SK-N-SH (cell line): ENCODE measurements around the gene PDE4D. TPM values are rescaled to one million over a fixed set of nuclear protein-coding genes. Genes with fewer than 3 reads are reported as not detected.

ENCODE experiments used
- CTCF ChIA-PET: fragments of 300-600, 350-600 bp; formaldehyde crosslinking; extraction: SDS; loops from one replicate; lab custom pipeline; 2021; lab: Yijun Ruan, JAX
- POLR2A ChIA-PET: fragments of 350-600 bp; sonication (Branson Sonifier 250); formaldehyde crosslinking; extraction: SDS; loops from one replicate; lab custom pipeline; 2020; ENCODE audit warnings: antibody characterized with exemption, inconsistent platforms; lab: Yijun Ruan, JAX
- DNase-seq: peaks from one replicate; pipeline ENCODE4 v3.0.0; 2012
- H2AFZ ChIP-seq: fragments of 200-600 bp; sonication (generic); 2 replicates; pipeline ENCODE4 v1.8.1; 2016; ENCODE audit warnings: antibody characterized with exemption, mild to moderate bottlenecking, low read depth
- H3F3A ChIP-seq: fragments of 200-600 bp; sonication (generic); replicated peaks from 2 replicates; pipeline ENCODE3; 2016; ENCODE audit warnings: antibody characterized with exemption, mild to moderate bottlenecking; ENCODE audit not compliant: insufficient read depth
- H3K27ac ChIP-seq, 2 experiments: fragments of 200-500 bp in 1 of 2; fragments of 200-600 bp in 1 of 2; sonication (Bioruptor generic) in 1 of 2; sonication (generic), shearing (Covaris generic) in 1 of 2; 2 replicates each; pipeline versions ENCODE4 v1.5.1 to v1.6.1; 2014 to 2016; ENCODE audit warnings: low read depth in 2 of 2, inconsistent platforms in 1 of 2, low read length in 1 of 2, mild to moderate bottlenecking in 1 of 2, mixed read lengths in 1 of 2
- H3K27me3 ChIP-seq: fragments of 200-600 bp; sonication (generic), shearing (Covaris generic); 2 replicates; pipeline ENCODE4 v1.6.1; 2016; ENCODE audit warnings: mixed run types; ENCODE audit not compliant: insufficient read depth
- H3K36me3 ChIP-seq, 2 experiments: fragments of 200-500 bp in 1 of 2; fragments of 200-600 bp in 1 of 2; sonication (Bioruptor generic) in 1 of 2; sonication (generic) in 1 of 2; replicated peaks in 1 of 2; 2 replicates each; pipeline versions ENCODE3 to v1.5.1; 2014 to 2016; ENCODE audit warnings: low read length in 1 of 2, mild to moderate bottlenecking in 1 of 2; ENCODE audit not compliant: insufficient read depth in 2 of 2, control insufficient read depth in 1 of 2
- H3K4me1 ChIP-seq, 2 experiments: fragments of 200-500 bp in 1 of 2; fragments of 200-600 bp in 1 of 2; sonication (Bioruptor generic) in 1 of 2; sonication (generic), shearing (Covaris generic) in 1 of 2; 2 replicates each; pipeline versions ENCODE4 v1.5.1 to v1.6.1; 2014 to 2016; ENCODE audit warnings: low read depth in 1 of 2, low read length in 1 of 2, mixed run types in 1 of 2; ENCODE audit not compliant: insufficient read depth in 2 of 2, control insufficient read depth in 1 of 2
- H3K4me2 ChIP-seq: fragments of 200-600 bp; sonication (generic), shearing (Covaris generic); 2 replicates; pipeline ENCODE4 v1.6.1; 2017; ENCODE audit warnings: mixed run types
- H3K4me3 ChIP-seq, 2 experiments: fragments of 200-500 bp in 1 of 2; fragments of 200-600 bp in 1 of 2; sonication (Bioruptor generic) in 1 of 2; sonication (generic), shearing (Covaris generic) in 1 of 2; 2 replicates each; pipeline versions ENCODE4 v1.5.1 to v1.8.1; 2014 to 2016; ENCODE audit warnings: low read depth in 2 of 2, inconsistent platforms in 1 of 2, low read length in 1 of 2, mild to moderate bottlenecking in 1 of 2, mixed read lengths in 1 of 2, moderate library complexity in 1 of 2
- H3K79me2 ChIP-seq: fragments of 200-600 bp; sonication (generic); 2 replicates; pipeline ENCODE4 v1.8.1; 2017; ENCODE audit warnings: mild to moderate bottlenecking; ENCODE audit not compliant: insufficient read depth
- H3K9ac ChIP-seq: fragments of 200-600 bp; sonication (generic); 2 replicates; pipeline ENCODE4 v1.6.1; 2017; ENCODE audit warnings: mixed run types
- H3K9me2 ChIP-seq: fragments of 200-600 bp; sonication (generic); 2 replicates; pipeline ENCODE4 v1.6.1; 2017; ENCODE audit warnings: mixed run types
- H3K9me3 ChIP-seq: fragments of 200-600 bp; sonication (generic); 2 replicates; pipeline ENCODE4 v1.6.1; 2017; ENCODE audit warnings: mixed run types, mild to moderate bottlenecking, moderate library complexity
- H4K20me1 ChIP-seq: fragments of 200-600 bp; sonication (generic); 2 replicates; pipeline ENCODE4 v1.6.1; 2017; ENCODE audit warnings: mild to moderate bottlenecking, mixed run types; ENCODE audit not compliant: insufficient read depth
- ELF1 ChIP-seq: IDR thresholded peaks from 2 replicates; pipeline ENCODE4 v1.4.0; 2012
- EP300 ChIP-seq, 2 experiments: IDR thresholded peaks; 2 replicates each; pipeline versions ENCODE4 v1.4.0 to v1.6.1; 2012; ENCODE audit warnings: borderline replicate concordance in 1 of 2, low read depth in 1 of 2, low read length in 1 of 2
- EZH2phosphoT487 ChIP-seq: fragments of 200-600 bp; sonication (generic); IDR thresholded peaks from 2 replicates; pipeline ENCODE4 v1.6.1; 2017; ENCODE audit warnings: low read depth, mixed run types, mild to moderate bottlenecking, antibody characterized with exemption, moderate library complexity, borderline replicate concordance
- FOSL2 ChIP-seq: IDR thresholded peaks from 2 replicates; pipeline ENCODE4 v1.4.0; 2012; ENCODE audit warnings: low read depth, mild to moderate bottlenecking, moderate library complexity, borderline replicate concordance
- FOXM1 ChIP-seq: IDR thresholded peaks from 2 replicates; pipeline ENCODE4 v1.4.0; 2012; ENCODE audit warnings: low read depth, mild to moderate bottlenecking
- GATA2 ChIP-seq: sonication (generic); formaldehyde crosslinking; IDR thresholded peaks from 2 replicates; pipeline ENCODE4 v1.5.0; 2020; ENCODE audit warnings: mild to moderate bottlenecking, missing genetic modification reagents
- NRF1 ChIP-seq: IDR thresholded peaks from 2 replicates; pipeline ENCODE4 v1.6.1; 2012; ENCODE audit warnings: low read depth, mild to moderate bottlenecking, low read length
- POLR2AphosphoS5 ChIP-seq: IDR thresholded peaks from 2 replicates; pipeline ENCODE4 v1.6.1; 2012; ENCODE audit warnings: low read depth, low read length
- RAD21 ChIP-seq: IDR thresholded peaks from 2 replicates; pipeline ENCODE4 v1.6.1; 2012; ENCODE audit warnings: mild to moderate bottlenecking, low read length
- RFX5 ChIP-seq: IDR thresholded peaks from 2 replicates; pipeline ENCODE4 v1.6.1; 2012; ENCODE audit warnings: mild to moderate bottlenecking, improper control_type of control experiment, low read length
- TAF1 ChIP-seq: IDR thresholded peaks from 2 replicates; pipeline ENCODE4 v1.6.1; 2012; ENCODE audit warnings: low read depth, mild to moderate bottlenecking, low read length, moderate library complexity, borderline replicate concordance
- USF1 ChIP-seq: IDR thresholded peaks from 2 replicates; pipeline ENCODE4 v1.4.0; 2012; ENCODE audit warnings: low read depth, borderline replicate concordance
- USF2 ChIP-seq: fragments of 150-350 bp; IDR thresholded peaks from 2 replicates; pipeline ENCODE4 v1.6.1; 2017; ENCODE audit warnings: antibody characterized with exemption, low read length, low read depth, borderline replicate concordance
- WGBS: methylation state at CpG from one replicate; pipeline ENCODE4 v1.1.6; 2017; ENCODE audit warnings: low lambda C conversion rate; 5-methylcytosine and 5-hydroxymethylcytosine counted together
- polyA plus RNA-seq, 3 experiments: library from polyadenylated mRNA; depleted of rRNA; stranded (reverse); fragments of >200 nt; gene quantifications; 2 replicates each; pipeline ENCODE4 v1.2.3, GENCODE V29; 2012
- TF ChIP-seq, protein P1 (sequence below): IDR thresholded peaks from 2 replicates; pipeline ENCODE4; 2012
- TF ChIP-seq, protein P2 (sequence below): IDR thresholded peaks from 2 replicates; pipeline ENCODE4 v1.4.0; 2012; ENCODE audit warnings: low read depth, borderline replicate concordance
- TF ChIP-seq, protein P3 (sequence below): fragments of 150-350 bp; IDR thresholded peaks from 2 replicates; pipeline ENCODE4 v1.6.1; 2016; ENCODE audit warnings: mild to moderate bottlenecking, low read depth, low read length
- TF ChIP-seq, protein P4 (sequence below): fragments of 200-600 bp; sonication (generic); IDR thresholded peaks from 2 replicates; pipeline ENCODE4 v1.6.1; 2017; ENCODE audit warnings: antibody characterized with exemption, mild to moderate bottlenecking, moderate library complexity

Gene PDE4D
- polyA plus RNA-seq, 1 of the 3 experiments (the other 2 are of a cell fraction): 2.4 TPM

DNA sequence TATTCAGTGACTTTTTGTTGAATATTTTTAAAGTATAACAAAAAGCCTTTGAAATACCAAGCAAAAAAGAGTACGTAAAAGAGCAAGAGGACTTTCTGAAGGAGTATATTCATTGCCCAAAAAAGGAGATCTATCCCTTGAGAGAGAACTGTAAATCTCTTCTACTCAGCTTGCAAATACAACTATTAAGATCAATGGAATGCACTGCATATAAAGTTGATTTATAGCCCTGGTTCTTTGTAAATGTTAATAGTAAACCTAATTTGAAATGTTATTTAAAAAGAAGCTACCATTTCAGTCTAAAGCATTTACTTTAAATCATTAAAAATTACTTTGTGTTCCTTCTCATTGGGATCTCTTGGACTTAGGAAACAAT, 168.1 kb downstream of the PDE4D start:
- no peaks in the 10 kb centered on the region for H3K9me3 ChIP-seq
- H2AFZ ChIP-seq: no peak overlapping the region
- no peaks in the 10 kb centered on the region for H4K20me1 ChIP-seq
- no peak overlapping the region for H3K4me2 ChIP-seq
- no peaks in the 10 kb centered on the region for H3K27me3 ChIP-seq
- ChIA-PET POLR2A (no interaction called here), CTCF (interaction anchor here (0.8 to 2.9 kb wide), 4 partner anchors 17 to 71 kb away, joined by 3 to 14 read pairs (median 4); no protein-coding TSS in a partner anchor)
- no peaks in the 10 kb centered on the region for H3K9me2 ChIP-seq
- TF ChIP-seq, protein P1, sequence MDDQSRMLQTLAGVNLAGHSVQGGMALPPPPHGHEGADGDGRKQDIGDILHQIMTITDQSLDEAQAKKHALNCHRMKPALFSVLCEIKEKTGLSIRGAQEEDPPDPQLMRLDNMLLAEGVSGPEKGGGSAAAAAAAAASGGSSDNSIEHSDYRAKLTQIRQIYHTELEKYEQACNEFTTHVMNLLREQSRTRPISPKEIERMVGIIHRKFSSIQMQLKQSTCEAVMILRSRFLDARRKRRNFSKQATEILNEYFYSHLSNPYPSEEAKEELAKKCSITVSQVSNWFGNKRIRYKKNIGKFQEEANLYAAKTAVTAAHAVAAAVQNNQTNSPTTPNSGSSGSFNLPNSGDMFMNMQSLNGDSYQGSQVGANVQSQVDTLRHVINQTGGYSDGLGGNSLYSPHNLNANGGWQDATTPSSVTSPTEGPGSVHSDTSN: peak; percentile 33; the same call in 1 of the 2 replicates
- no peak for TF ChIP-seq EZH2phosphoT487
- H3F3A ChIP-seq: peaks cover 3% of the 10 kb centered on the region
- 100% methylated on average over 1 of the region's 1 CpG for WGBS
- DNase-seq: no peak
- no peak overlapping the region for H3K27ac ChIP-seq
- no peak overlapping the region for H3K4me3 ChIP-seq
- peaks cover 0 to 3% of the 10 kb centered on the region in 2 experiments; a peak in 2 of 4 replicates for H3K4me1 ChIP-seq
- H3K79me2 ChIP-seq: no peaks in the 10 kb centered on the region
- H3K36me3 ChIP-seq: no peaks in the 10 kb centered on the region
- no peak overlapping the region for H3K9ac ChIP-seq

DNA sequence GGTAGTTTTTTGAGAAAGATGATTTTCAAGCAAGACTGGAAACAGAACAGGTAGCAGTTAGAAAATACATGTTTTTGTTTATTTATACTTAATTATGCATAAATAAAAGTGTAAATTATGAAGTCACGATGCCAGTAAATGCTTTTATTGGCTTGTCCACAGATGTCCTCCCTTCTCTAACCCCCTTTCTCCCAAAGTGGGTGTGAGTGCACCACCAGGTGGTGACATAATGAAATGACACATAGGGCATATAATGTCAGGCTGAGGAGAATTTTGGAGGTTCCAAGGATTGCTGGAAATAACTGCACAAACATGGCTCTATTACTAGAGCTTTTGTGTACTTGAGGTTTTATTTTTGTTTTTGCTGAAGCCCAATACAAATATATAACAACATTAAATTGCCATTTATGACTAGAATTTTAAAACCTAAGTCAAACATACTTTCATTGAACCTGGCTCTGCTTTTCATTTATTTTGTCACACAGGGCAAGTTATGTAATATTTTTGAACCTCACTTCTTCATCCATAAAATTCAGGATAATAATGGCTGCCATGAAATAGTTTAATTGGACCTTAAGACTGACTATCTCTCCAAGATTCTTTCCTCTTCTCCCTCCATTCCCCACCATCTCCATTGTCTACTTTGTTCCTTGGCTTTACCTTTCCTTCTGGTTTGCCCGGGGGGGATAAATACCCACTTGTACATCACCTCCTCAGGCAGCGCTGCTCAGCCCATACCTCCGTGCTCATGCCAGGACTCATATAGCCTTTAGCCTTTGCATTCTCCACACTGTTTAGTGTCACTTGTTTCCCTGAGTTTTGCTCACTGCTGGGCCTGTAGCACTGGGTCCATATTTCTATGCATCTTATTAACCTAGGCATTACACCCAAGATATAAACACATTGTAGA, 168.8 kb downstream of the PDE4D start:
- Histone ChIP-seq H3K9me3 (no peaks in the 10 kb centered on the region), H3K27me3 (no peaks in the 10 kb centered on the region), H3K27ac (no peak overlapping the region), H3K9ac (no peak overlapping the region), H2AFZ (no peak overlapping the region), H3K4me2 (no peak overlapping the region), H3K9me2 (no peaks in the 10 kb centered on the region), H3K4me3 (no peak overlapping the region), H4K20me1 (no peaks in the 10 kb centered on the region), H3F3A (peaks cover 3% of the 10 kb centered on the region), H3K4me1 (peaks cover 0 to 3% of the 10 kb centered on the region in 2 experiments; a peak in 2 of 4 replicates), H3K36me3 (no peaks in the 10 kb centered on the region), H3K79me2 (no peaks in the 10 kb centered on the region)
- WGBS: 76% methylated on average over 4 of the region's 4 CpGs
- POLR2A ChIA-PET: no interaction called here
- peak; percentile 41 for DNase-seq
- CTCF ChIA-PET: interaction anchor here (1.0 to 2.9 kb wide), 9 partner anchors 10 to 57 kb away, joined by 3 to 14 read pairs (median 4); no protein-coding TSS in a partner anchor
- TF ChIP-seq FOXM1 (no peak), RFX5 (no peak), ELF1 (no peak), FOSL2 (0 out of 2 replicates have a peak, but pooled peaks have one; percentile 2), TAF1 (no peak), POLR2AphosphoS5 (no peak), USF2 (no peak), NRF1 (no peak), EP300 (IDR thresholded peaks at IDR 0.05; ENCODE audit: borderline replicate concordance in 1 of 2, low read depth in 1 of 2, low read length in 1 of 2) (no peak), EZH2phosphoT487 (no peak), USF1 (no peak), RAD21 (peak; percentile 72), GATA2 (CRISPR knock-in tag) (no peak)
- TF ChIP-seq, protein P2, sequence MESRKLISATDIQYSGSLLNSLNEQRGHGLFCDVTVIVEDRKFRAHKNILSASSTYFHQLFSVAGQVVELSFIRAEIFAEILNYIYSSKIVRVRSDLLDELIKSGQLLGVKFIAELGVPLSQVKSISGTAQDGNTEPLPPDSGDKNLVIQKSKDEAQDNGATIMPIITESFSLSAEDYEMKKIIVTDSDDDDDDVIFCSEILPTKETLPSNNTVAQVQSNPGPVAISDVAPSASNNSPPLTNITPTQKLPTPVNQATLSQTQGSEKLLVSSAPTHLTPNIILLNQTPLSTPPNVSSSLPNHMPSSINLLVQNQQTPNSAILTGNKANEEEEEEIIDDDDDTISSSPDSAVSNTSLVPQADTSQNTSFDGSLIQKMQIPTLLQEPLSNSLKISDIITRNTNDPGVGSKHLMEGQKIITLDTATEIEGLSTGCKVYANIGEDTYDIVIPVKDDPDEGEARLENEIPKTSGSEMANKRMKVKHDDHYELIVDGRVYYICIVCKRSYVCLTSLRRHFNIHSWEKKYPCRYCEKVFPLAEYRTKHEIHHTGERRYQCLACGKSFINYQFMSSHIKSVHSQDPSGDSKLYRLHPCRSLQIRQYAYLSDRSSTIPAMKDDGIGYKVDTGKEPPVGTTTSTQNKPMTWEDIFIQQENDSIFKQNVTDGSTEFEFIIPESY: no peak
- TF ChIP-seq, protein P3, sequence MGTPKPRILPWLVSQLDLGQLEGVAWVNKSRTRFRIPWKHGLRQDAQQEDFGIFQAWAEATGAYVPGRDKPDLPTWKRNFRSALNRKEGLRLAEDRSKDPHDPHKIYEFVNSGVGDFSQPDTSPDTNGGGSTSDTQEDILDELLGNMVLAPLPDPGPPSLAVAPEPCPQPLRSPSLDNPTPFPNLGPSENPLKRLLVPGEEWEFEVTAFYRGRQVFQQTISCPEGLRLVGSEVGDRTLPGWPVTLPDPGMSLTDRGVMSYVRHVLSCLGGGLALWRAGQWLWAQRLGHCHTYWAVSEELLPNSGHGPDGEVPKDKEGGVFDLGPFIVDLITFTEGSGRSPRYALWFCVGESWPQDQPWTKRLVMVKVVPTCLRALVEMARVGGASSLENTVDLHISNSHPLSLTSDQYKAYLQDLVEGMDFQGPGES: no peak
- TF ChIP-seq, protein P4, sequence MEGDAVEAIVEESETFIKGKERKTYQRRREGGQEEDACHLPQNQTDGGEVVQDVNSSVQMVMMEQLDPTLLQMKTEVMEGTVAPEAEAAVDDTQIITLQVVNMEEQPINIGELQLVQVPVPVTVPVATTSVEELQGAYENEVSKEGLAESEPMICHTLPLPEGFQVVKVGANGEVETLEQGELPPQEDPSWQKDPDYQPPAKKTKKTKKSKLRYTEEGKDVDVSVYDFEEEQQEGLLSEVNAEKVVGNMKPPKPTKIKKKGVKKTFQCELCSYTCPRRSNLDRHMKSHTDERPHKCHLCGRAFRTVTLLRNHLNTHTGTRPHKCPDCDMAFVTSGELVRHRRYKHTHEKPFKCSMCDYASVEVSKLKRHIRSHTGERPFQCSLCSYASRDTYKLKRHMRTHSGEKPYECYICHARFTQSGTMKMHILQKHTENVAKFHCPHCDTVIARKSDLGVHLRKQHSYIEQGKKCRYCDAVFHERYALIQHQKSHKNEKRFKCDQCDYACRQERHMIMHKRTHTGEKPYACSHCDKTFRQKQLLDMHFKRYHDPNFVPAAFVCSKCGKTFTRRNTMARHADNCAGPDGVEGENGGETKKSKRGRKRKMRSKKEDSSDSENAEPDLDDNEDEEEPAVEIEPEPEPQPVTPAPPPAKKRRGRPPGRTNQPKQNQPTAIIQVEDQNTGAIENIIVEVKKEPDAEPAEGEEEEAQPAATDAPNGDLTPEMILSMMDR: peak; percentile 74
